ENCODE measurements around the gene TSR3.

GRCh38 chr16:1371054-1371978 is 19.6 kb upstream of the TSR3 start:
- TF ChIP-seq, protein P1, sequence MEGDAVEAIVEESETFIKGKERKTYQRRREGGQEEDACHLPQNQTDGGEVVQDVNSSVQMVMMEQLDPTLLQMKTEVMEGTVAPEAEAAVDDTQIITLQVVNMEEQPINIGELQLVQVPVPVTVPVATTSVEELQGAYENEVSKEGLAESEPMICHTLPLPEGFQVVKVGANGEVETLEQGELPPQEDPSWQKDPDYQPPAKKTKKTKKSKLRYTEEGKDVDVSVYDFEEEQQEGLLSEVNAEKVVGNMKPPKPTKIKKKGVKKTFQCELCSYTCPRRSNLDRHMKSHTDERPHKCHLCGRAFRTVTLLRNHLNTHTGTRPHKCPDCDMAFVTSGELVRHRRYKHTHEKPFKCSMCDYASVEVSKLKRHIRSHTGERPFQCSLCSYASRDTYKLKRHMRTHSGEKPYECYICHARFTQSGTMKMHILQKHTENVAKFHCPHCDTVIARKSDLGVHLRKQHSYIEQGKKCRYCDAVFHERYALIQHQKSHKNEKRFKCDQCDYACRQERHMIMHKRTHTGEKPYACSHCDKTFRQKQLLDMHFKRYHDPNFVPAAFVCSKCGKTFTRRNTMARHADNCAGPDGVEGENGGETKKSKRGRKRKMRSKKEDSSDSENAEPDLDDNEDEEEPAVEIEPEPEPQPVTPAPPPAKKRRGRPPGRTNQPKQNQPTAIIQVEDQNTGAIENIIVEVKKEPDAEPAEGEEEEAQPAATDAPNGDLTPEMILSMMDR (conservative IDR thresholded peaks at IDR 0.05; ENCODE audit: low read length), result no peak
- TF ChIP-seq EZH2phosphoT487 (IDR thresholded peaks at IDR 0.05; ENCODE audit: borderline replicate concordance), result no peak

Data from Loucy (cell line).